GM19035 (cell line): Measurements from ENCODE around the gene SLC4A7.
A peak's percentile ranks its signal among the peaks of the same experiment; 100 is the strongest.
"Not testable (repeated sequence)": the region's sequence is repeated elsewhere in the genome, so short reads cannot be mapped to it uniquely, and the experiment has no call there.

Experiments used
- ATAC-seq: cut with Tn5 transposase; IDR thresholded peaks from one replicate; pipeline ENCODE4 v1.9.1; 2021; ENCODE audit not compliant: unreplicated experiment

SLC4A7 gene

GRCh38 chr3:27487383-27487782, 3.2 kb upstream of the SLC4A7 start:
- no peak for ATAC-seq

GRCh38 chr3:27486336-27486735, 2.2 kb upstream of the SLC4A7 start:
- ATAC-seq = no peak

- no peak for ATAC-seq
Observed at GRCh38 chr3:27485866-27486265, 1.7 kb upstream of the SLC4A7 start.

GRCh38 chr3:27483117-27484014, 818 bp downstream of the SLC4A7 start:
- peak; percentile 26 for ATAC-seq

- no peak for ATAC-seq
Observed at GRCh38 chr3:27479806-27480543, 4.2 kb downstream of the SLC4A7 start.

- no peak for ATAC-seq
Observed at GRCh38 chr3:27471923-27472550, 12.1 kb downstream of the SLC4A7 start.

- ATAC-seq = no peak
Observed at GRCh38 chr3:27468283-27468886, 15.8 kb downstream of the SLC4A7 start.

- peak; percentile 87 for ATAC-seq
Observed at GRCh38 chr3:27467545-27467944, 16.6 kb downstream of the SLC4A7 start.

- ATAC-seq = no peak
Observed at GRCh38 chr3:27464646-27465045, 19.5 kb downstream of the SLC4A7 start.

GRCh38 chr3:27462228-27462627, 22.0 kb downstream of the SLC4A7 start:
- ATAC-seq = no peak

- no peak for ATAC-seq
Observed at GRCh38 chr3:27458929-27459328, 25.3 kb downstream of the SLC4A7 start.

- ATAC-seq = no peak
Observed at GRCh38 chr3:27456554-27456953, 27.6 kb downstream of the SLC4A7 start.

- peak; percentile 61 for ATAC-seq
Observed at GRCh38 chr3:27454914-27455313, 29.3 kb downstream of the SLC4A7 start.

GRCh38 chr3:27454461-27454860, 29.7 kb downstream of the SLC4A7 start:
- ATAC-seq = no peak

GRCh38 chr3:27452368-27453090, 31.7 kb downstream of the SLC4A7 start:
- ATAC-seq = no peak

GRCh38 chr3:27451842-27452241, 32.3 kb downstream of the SLC4A7 start:
- ATAC-seq = no peak

GRCh38 chr3:27451251-27451650, 32.9 kb downstream of the SLC4A7 start:
- no peak for ATAC-seq

GRCh38 chr3:27449530-27450150, 34.5 kb downstream of the SLC4A7 start:
- no peak for ATAC-seq

- not testable (repeated sequence) for ATAC-seq
Observed at GRCh38 chr3:27442995-27443394, 41.2 kb downstream of the SLC4A7 start.

- not testable (repeated sequence) for ATAC-seq
Observed at GRCh38 chr3:27438352-27438751, 45.8 kb downstream of the SLC4A7 start.
